ENCODE data around the gene KCNT2. TPM values are rescaled to one million over a fixed set of nuclear protein-coding genes. Genes with fewer than 3 reads are reported as not detected.
"Not testable (repeated sequence)": the region's sequence is repeated elsewhere in the genome, so short reads cannot be mapped to it uniquely, and the experiment has no call there.

Gene KCNT2
- polyA plus RNA-seq, 1 of the 3 experiments (the other 2 are of a cell fraction) = 0.56 TPM

DNA sequence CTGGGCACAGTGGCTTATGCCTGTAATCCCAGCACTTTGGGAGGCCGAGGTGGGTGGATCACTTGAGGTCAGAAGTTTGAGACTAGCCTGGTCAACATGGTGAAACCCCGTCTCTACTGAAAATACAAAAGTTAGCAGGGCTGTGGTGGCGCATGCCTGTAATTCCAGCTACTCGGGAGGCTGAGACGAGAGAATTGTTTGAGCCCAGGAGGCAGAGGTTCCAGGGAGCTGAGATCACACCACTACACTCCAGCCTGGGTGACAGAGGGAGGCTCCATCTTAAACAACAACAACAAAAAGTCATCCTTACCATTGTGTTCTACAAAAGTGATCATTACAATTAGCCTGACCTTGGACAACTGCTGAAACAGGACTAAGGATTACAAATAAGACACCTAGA, 31.1 kb upstream of the KCNT2 start:
- H2AFZ ChIP-seq (ENCODE audit: low read depth); H4K20me1 ChIP-seq (ENCODE audit: insufficient read depth); POLR2A ChIA-PET; CTCF ChIA-PET; H3K4me2 ChIP-seq; H3K36me3 ChIP-seq (replicated peaks in 1 of 2; ENCODE audit: control insufficient read depth in 1 of 2, insufficient read depth in 2 of 2, low read length in 1 of 2); H3K4me3 ChIP-seq (ENCODE audit: low read depth in 2 of 2, low read length in 1 of 2); H3K9me3 ChIP-seq; H3K27me3 ChIP-seq (ENCODE audit: insufficient read depth); H3K4me1 ChIP-seq (ENCODE audit: control insufficient read depth in 1 of 2, insufficient read depth in 2 of 2, low read depth in 1 of 2, low read length in 1 of 2); H3K9ac ChIP-seq; H3K27ac ChIP-seq (ENCODE audit: low read depth in 2 of 2, low read length in 1 of 2); H3K9me2 ChIP-seq; H3F3A ChIP-seq (replicated peaks; ENCODE audit: insufficient read depth); DNase-seq; H3K79me2 ChIP-seq (ENCODE audit: insufficient read depth): not testable (repeated sequence)
- WGBS (ENCODE audit: low lambda C conversion rate) = 85% methylated on average over 5 of the region's 5 CpGs

DNA sequence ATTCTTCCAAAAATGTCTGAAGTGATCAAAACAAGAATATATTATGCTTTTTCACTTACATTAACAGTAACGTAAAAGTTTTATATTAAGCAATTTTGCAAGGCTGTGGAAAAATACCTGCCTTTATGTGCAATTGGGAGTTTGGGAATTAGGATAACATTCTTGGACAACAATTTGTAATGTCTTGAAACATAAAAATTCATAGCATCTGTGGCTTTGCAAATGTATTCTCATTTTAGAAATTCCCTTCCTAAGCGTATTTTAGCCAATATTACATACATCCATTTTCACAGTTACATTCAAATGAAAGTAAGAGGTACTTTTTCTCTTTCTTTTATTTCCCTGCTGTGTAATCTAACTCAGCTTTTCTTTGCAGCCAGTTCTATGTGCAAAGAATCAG, 30.2 kb upstream of the KCNT2 start:
- Histone ChIP-seq H3K79me2 (ENCODE audit: insufficient read depth) (no peaks in the 10 kb centered on the region), H3K4me2 (no peak overlapping the region), H3K27ac (ENCODE audit: low read depth in 2 of 2, low read length in 1 of 2) (no peak overlapping the region), H3F3A (replicated peaks; ENCODE audit: insufficient read depth) (no peaks in the 10 kb centered on the region), H3K4me1 (ENCODE audit: control insufficient read depth in 1 of 2, insufficient read depth in 2 of 2, low read depth in 1 of 2, low read length in 1 of 2) (no peaks in the 10 kb centered on the region), H3K9me3 (no peaks in the 10 kb centered on the region), H3K9ac (no peak overlapping the region), H3K27me3 (ENCODE audit: insufficient read depth) (no peaks in the 10 kb centered on the region), H2AFZ (ENCODE audit: low read depth) (no peak overlapping the region), H3K36me3 (replicated peaks in 1 of 2; ENCODE audit: control insufficient read depth in 1 of 2, insufficient read depth in 2 of 2, low read length in 1 of 2) (no peaks in the 10 kb centered on the region), H3K4me3 (ENCODE audit: low read depth in 2 of 2, low read length in 1 of 2) (no peak overlapping the region), H3K9me2 (no peaks in the 10 kb centered on the region), H4K20me1 (ENCODE audit: insufficient read depth) (no peaks in the 10 kb centered on the region)
- DNase-seq = no peak
- 89% methylated on average over 2 of the region's 2 CpGs for WGBS (ENCODE audit: low lambda C conversion rate)
- TF ChIP-seq FOXJ3 (CRISPR knock-in tag; IDR thresholded peaks at IDR 0.05) (no peak), POLR2AphosphoS5 (IDR thresholded peaks at IDR 0.05; ENCODE audit: low read depth, low read length) (no peak), RFX5 (IDR thresholded peaks at IDR 0.05; ENCODE audit: low read length) (no peak), GABPA (IDR thresholded peaks at IDR 0.05; ENCODE audit: low read depth) (no peak), TEAD4 (IDR thresholded peaks at IDR 0.05; ENCODE audit: borderline replicate concordance, insufficient read depth) (no peak), ELF1 (IDR thresholded peaks at IDR 0.05) (no peak), TCF12 (IDR thresholded peaks at IDR 0.05) (no peak), GATA2 (CRISPR knock-in tag; IDR thresholded peaks at IDR 0.05) (no peak), FOSL2 (IDR thresholded peaks at IDR 0.05; ENCODE audit: borderline replicate concordance, low read depth) (no peak), CHD2 (IDR thresholded peaks at IDR 0.05; ENCODE audit: low read length, partially characterized antibody) (no peak), TAF1 (IDR thresholded peaks at IDR 0.05; ENCODE audit: borderline replicate concordance, low read depth, low read length) (no peak), MXI1 (IDR thresholded peaks at IDR 0.05; ENCODE audit: low read depth, low read length) (no peak), RXRA (IDR thresholded peaks at IDR 0.05; ENCODE audit: borderline replicate concordance, low read depth) (no peak)
- TF ChIP-seq, protein P1, sequence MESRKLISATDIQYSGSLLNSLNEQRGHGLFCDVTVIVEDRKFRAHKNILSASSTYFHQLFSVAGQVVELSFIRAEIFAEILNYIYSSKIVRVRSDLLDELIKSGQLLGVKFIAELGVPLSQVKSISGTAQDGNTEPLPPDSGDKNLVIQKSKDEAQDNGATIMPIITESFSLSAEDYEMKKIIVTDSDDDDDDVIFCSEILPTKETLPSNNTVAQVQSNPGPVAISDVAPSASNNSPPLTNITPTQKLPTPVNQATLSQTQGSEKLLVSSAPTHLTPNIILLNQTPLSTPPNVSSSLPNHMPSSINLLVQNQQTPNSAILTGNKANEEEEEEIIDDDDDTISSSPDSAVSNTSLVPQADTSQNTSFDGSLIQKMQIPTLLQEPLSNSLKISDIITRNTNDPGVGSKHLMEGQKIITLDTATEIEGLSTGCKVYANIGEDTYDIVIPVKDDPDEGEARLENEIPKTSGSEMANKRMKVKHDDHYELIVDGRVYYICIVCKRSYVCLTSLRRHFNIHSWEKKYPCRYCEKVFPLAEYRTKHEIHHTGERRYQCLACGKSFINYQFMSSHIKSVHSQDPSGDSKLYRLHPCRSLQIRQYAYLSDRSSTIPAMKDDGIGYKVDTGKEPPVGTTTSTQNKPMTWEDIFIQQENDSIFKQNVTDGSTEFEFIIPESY (IDR thresholded peaks at IDR 0.05; ENCODE audit: borderline replicate concordance, low read depth) = no peak
- TF ChIP-seq, protein P2, sequence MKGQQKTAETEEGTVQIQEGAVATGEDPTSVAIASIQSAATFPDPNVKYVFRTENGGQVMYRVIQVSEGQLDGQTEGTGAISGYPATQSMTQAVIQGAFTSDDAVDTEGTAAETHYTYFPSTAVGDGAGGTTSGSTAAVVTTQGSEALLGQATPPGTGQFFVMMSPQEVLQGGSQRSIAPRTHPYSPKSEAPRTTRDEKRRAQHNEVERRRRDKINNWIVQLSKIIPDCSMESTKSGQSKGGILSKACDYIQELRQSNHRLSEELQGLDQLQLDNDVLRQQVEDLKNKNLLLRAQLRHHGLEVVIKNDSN (IDR thresholded peaks at IDR 0.05; ENCODE audit: borderline replicate concordance, low read depth) = no peak
- TF ChIP-seq, protein P3, sequence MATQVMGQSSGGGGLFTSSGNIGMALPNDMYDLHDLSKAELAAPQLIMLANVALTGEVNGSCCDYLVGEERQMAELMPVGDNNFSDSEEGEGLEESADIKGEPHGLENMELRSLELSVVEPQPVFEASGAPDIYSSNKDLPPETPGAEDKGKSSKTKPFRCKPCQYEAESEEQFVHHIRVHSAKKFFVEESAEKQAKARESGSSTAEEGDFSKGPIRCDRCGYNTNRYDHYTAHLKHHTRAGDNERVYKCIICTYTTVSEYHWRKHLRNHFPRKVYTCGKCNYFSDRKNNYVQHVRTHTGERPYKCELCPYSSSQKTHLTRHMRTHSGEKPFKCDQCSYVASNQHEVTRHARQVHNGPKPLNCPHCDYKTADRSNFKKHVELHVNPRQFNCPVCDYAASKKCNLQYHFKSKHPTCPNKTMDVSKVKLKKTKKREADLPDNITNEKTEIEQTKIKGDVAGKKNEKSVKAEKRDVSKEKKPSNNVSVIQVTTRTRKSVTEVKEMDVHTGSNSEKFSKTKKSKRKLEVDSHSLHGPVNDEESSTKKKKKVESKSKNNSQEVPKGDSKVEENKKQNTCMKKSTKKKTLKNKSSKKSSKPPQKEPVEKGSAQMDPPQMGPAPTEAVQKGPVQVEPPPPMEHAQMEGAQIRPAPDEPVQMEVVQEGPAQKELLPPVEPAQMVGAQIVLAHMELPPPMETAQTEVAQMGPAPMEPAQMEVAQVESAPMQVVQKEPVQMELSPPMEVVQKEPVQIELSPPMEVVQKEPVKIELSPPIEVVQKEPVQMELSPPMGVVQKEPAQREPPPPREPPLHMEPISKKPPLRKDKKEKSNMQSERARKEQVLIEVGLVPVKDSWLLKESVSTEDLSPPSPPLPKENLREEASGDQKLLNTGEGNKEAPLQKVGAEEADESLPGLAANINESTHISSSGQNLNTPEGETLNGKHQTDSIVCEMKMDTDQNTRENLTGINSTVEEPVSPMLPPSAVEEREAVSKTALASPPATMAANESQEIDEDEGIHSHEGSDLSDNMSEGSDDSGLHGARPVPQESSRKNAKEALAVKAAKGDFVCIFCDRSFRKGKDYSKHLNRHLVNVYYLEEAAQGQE (IDR thresholded peaks at IDR 0.05; ENCODE audit: low read depth, low read length) = no peak
- ChIA-PET CTCF (no interaction called here), POLR2A (no interaction called here)
